HG03571 (cell line): Measurements from ENCODE around the gene FHIT.
A peak's percentile ranks its signal among the peaks of the same experiment; 100 is the strongest.
"Not testable (repeated sequence)": the region's sequence is repeated elsewhere in the genome, so short reads cannot be mapped to it uniquely, and the experiment has no call there.

ENCODE experiments used
- ATAC-seq: cut with Tn5 transposase; IDR thresholded peaks from one replicate; pipeline ENCODE4 v1.9.1; 2021; ENCODE audit not compliant: unreplicated experiment

The FHIT gene

GRCh38 chr3:61227799-61228198 is 23.5 kb downstream of the FHIT start:
- no peak for ATAC-seq

DNA sequence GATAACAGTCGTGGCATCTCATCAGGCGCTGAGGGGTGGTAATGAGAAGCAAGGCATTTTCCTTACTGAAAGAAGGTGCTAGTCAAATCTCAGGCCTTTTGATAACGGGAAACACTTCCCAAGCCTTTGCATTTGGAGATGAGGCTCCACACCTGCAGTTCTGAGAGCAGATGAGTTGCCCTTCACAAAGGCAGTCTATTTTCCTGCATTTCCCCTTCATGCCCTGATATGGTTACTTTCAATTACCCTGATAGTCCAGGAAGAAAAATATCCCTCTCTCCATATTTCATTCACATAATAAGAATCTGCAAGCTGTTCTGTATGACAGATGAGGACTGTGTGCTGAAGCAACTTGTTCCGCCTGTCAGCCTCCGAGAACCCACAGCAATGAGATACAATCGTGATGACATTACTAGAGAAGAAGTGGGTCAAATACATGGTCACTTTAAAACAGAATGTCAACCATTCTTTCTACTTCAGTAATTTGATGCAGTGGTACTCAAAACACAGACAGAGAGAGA is 25.0 kb downstream of the FHIT start:
- no peak for ATAC-seq

- no peak for ATAC-seq
Observed at GRCh38 chr3:61224823-61225222, 26.4 kb downstream of the FHIT start.

DNA sequence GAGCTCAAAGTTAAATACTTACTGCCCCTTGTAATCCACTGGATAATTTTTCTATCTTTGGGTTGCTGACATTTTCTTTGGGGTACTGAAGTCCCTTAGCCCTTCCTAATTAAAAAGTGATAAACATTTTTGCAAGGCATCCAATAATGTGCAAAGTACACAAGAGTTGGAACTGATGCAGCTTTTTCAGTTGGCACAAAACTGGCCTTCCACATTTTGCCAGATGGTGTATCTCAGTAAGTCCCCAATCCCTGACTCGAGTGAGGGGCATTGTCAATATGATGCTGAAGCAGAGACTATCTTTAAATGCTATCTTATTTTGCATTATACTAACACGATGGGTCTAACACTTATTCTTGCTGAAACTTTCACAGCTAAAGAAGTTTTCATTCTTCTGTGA is 27.8 kb downstream of the FHIT start:
- ATAC-seq = no peak

GRCh38 chr3:61222467-61222866 is 28.8 kb downstream of the FHIT start:
- no peak for ATAC-seq

DNA sequence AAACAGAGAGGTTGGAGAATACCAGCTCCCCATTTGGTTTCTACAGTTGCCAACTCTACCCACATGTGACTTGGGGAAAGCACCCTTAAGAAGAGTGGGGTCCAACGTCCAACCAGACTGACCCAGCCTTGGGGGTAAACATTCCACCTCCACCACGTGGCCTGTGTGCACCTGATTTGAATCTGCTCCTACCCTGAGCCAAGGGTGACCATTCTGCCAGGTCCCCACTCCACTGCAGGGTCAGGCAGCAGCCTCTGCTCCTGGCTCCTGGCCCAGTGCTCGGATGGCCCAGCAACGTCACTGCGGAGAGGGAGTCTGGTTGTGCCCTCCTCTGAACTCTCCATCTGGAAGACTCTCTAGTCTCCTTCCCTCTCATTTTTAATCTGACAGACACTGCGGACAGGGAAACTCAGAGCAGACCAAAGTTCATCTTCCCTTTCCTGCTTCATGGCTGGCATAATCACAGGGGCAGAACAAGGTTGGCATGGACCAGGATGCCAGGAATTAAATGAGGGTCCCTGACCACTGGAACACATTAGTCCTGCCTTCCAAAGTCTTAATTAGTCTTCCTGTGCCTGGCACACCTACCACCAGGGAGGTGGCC is 29.4 kb downstream of the FHIT start:
- no peak for ATAC-seq

GRCh38 chr3:61218504-61218903 is 32.7 kb downstream of the FHIT start:
- no peak for ATAC-seq

GRCh38 chr3:61216171-61216570 is 35.1 kb downstream of the FHIT start:
- not testable (repeated sequence) for ATAC-seq

- no peak for ATAC-seq
Observed at GRCh38 chr3:61202086-61202485, 49.2 kb downstream of the FHIT start.

- no peak for ATAC-seq
Observed at GRCh38 chr3:61201071-61201470, 50.2 kb downstream of the FHIT start.

DNA sequence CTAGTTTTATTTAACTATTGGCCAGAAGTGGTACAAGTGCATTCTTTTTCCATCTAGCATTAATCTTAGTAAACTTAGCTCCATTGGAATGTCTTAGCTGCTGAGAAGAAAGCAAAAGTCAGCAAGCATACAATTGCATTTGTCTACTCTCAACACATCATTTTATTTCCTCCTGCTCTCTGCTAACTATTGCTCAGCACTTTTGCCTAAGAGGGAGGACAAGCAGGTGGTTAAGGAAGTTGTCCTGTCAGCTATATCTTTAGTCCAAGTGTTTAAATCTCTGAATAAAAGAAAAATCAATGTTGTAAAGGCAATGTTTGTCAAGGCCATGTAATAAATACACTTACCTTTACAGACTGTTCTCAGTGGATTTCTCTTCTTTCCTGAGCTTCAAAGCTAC is 51.0 kb downstream of the FHIT start:
- ATAC-seq = no peak

GRCh38 chr3:61199843-61200242 is 51.4 kb downstream of the FHIT start:
- ATAC-seq = no peak

DNA sequence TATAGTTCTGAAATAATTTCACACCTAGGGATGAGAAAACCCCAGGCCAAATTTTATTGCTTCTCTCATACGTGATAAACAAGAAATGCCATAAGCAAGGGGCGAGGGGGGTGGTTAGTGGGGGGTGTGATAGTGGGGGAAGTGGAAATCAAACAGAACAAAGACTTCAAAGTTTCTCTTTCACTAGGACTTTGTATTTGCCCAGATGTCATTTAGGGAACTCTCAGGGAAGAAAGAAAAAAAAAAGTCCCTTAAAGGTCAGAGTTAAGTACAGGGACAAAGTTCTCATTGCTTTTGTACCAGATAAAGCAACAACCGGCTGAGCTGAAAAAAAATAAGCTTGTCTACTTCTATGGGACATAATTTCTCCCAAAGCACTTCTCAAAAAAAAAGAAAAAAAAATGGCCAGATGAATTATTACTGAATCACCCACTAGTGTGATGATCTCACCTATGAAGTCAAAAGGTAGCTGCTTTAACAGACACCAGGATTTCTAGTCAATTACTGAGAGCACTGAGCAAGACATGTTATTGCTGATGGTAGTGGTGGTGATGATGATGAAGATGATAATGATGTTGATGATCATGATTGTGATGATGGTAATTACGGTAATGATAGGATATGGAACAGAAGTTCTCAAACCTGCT is 56.2 kb downstream of the FHIT start:
- no peak for ATAC-seq

DNA sequence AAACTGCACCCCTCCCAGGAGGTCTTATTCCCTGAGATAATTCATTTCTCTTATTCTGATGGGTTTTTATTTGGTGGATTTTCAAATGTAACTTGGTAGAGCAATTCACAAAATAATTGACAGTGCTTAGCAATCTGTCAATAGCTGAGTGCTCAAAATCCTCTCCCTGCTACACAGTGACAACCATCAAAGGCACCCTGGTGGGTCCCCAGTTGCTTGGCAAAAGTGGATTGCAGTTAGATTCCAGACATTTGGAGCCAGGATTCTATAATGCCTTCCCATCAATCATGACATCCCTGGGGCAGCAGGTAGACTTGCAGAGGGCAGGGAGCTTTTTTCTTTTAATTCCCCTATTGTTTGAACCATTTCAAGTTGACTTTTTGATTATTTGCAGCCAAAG is 59.0 kb downstream of the FHIT start:
- no peak for ATAC-seq

GRCh38 chr3:61190205-61190604 is 61.0 kb downstream of the FHIT start:
- ATAC-seq = not testable (repeated sequence)

DNA sequence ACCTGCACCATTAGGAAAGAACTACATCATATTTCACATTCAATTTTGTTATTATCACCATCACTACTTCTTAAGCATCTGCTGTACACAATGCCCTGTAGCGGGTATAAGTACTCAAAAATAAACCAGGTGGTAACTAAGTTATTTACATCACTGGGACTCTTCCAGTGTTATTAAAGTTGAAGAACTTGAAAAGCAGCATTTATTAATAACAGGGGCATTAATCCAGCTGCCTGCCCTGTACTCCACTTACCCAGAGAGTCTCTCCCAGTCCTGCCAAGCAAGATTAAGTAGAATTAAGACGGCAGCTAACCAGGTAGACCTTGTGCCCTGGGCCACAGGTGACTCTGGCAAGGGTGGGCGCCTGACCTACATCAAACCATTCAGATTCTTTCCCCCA is 65.2 kb downstream of the FHIT start:
- ATAC-seq = no peak

DNA sequence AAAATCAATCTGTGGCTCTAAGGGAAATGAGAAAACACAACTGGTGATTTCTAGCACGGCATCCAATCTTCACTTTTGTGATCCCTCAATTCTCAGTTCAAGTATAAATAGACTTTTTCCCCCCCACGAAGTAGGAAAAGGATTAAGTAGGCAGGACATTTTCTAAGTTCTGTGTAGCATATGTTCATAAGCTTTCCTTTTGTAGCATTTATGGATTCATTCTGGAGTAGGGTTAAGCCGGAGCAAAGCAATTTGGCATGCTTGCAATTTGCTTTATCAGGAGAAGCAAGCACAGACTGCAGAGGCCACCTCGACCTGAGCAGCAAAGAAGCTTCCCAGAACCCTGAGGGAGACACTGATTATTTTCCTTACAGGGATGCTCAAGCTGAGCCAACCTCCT is 66.3 kb downstream of the FHIT start:
- no peak for ATAC-seq

DNA sequence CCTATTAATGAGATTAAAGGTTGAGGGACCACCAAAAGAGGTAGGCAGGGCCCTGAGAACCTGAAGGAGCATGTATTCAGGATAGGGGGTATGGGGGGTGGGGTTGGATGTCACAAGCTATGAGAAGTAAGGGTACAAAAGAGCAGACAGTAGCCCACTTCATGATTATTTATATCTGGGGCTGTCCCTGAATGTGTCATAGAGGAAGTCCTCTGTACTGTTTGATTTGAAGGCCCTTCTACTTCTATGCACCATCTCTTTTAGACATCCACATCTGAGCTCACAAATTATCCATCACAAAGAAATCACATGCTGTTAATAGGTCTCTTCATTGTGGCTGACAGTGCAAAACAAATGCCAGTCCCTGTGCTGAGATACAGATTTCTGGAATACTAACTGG is 68.6 kb downstream of the FHIT start:
- ATAC-seq = no peak

DNA sequence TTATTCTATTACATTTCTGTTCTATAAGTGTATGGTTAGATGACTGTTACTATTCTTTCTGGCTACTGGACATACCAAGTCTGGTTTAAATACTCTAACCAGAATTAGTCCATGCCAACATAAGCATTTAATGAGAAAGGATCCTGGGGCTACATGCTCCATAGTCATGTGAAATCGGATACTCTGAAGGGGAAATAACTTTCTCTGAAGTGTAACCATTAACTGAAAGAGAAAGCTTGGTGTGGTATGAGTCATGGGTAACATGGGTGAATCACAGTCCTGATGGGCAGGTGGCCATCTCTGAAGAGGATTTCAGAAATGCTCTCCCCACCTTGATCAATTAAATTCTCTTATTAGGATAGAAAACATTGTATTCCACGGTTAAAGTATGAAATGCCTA is 69.4 kb downstream of the FHIT start:
- ATAC-seq = peak; percentile 96

DNA sequence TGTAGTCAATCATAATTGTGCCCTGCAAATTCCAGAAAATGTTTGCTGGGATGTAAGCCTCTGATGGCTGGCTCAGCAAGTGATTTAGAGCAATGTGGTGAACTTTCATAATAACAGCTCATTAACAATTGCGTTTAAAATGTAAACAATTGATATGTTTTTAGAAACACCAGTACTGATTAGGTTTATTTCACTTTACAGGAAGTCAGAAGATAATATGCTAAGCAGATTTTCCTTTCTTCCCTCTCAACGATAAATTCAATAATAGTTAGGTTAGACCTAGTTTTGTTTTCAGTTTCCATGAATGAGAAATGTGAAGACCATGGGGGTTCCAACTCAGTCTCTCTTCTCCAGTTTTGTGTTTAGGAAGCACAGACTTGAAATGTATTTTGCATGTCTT is 71.0 kb downstream of the FHIT start:
- no peak for ATAC-seq

DNA sequence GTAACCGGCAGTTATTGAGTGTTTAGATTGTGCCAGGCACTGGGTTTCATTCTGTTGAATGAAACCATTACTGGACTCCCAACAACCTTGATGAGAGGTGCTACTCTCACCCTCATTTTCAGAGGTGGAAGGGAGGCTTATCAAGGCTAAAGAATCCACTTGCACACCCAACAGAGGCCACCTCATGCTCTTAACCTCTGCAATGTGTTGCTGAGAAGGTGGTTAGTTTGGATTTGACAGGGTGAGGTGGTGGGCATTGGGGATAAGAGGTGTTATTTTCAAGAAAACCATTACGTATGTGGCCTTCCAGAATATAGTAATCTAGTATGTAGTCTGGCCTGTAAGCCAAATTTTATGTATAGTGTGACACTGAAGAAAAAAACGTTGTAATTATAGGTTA is 73.1 kb downstream of the FHIT start:
- ATAC-seq = no peak

DNA sequence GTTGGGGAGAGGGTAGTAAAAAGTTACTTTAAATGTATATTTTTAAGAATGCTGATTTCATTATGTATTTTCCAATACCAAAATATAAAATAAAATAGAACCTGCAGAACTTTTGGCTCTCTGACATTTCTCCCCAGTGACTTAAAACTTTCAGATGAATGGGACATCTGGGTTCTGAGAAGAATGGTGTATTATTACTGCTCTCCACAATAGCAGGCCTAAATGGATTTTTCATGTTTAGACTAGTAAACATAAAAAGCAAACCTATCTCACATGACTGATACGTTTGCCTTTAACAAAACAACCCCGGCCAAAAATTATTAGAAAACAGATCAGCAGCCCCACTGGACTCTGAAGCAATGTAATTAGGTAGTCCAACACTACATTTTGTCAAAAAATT is 73.8 kb downstream of the FHIT start:
- ATAC-seq = no peak

- no peak for ATAC-seq
Observed at GRCh38 chr3:61173676-61174075, 77.6 kb downstream of the FHIT start.
